AG09309 (cell line): Measurements from ENCODE around the gene SMIM20.

Source experiments
- DNase-seq: peaks from one replicate; pipeline ENCODE4 v3.0.0-alpha.2; 2010; ENCODE audit warnings: low read depth
- H3K4me3 ChIP-seq: 2 replicates; pipeline ENCODE4 v1.5.1; 2011; ENCODE audit warnings: mild to moderate bottlenecking, low read depth, low read length, moderate library complexity; ENCODE audit not compliant: control insufficient read depth
- CTCF ChIP-seq: IDR thresholded peaks from 2 replicates; pipeline ENCODE4 v1.5.1; 2011; ENCODE audit warnings: mild to moderate bottlenecking, low read depth, low read length, inconsistent platforms; ENCODE audit not compliant: insufficient read depth, control insufficient read depth; ENCODE audit errors: missing control alignments

SMIM20 gene

DNA sequence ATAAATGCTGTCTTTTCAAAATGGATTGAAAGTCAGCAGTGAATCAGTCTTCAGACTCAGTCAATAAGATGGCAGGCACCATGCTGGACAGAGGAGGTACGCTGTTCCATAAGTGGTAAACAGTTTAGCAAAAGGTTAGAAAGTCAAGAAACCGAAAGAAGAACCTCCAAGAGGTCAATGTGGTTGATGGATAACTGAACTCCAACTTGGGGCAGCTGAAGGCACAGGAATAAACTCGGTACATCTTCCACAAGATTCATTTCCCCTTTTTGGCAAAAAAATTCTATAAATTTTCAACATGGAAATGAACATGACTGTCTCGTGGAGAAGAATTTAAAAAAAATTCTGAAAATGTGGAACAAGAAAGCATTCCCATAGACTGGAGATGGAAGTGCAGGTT lies 32.8 kb upstream of the SMIM20 start:
- DNase-seq: no peak
- no peak overlapping the region for H3K4me3 ChIP-seq
- no peak for TF ChIP-seq CTCF

GRCh38 chr4:25882226-25882625 lies 31.8 kb upstream of the SMIM20 start:
- TF ChIP-seq CTCF: no peak
- DNase-seq: no peak
- no peak overlapping the region for H3K4me3 ChIP-seq

GRCh38 chr4:25883565-25883964 lies 30.5 kb upstream of the SMIM20 start:
- H3K4me3 ChIP-seq: no peak overlapping the region
- TF ChIP-seq CTCF: no peak
- no peak for DNase-seq

- peak; percentile 32 for DNase-seq
- no peak overlapping the region for H3K4me3 ChIP-seq
- no peak for TF ChIP-seq CTCF
These were observed 29.8 kb upstream of the SMIM20 start for GRCh38 chr4:25884031-25884782.

DNA sequence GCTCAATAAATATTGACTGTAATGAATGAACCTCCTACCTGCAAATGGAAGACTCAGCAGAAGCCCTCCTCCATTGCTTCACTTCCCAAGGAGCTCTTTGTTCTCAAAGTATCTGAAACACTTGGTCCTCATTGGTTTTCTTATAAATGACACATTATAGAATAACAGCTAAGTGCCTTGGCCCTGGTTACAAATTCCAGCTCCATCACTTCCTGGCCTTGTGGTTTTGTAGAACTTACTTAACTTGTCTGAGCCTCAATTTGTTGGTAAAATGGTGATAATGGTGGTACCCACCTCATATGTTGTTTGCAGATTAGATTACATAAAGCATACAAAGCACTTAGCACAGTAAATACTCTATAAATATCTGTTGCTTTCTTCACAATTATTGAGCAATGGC lies 25.2 kb upstream of the SMIM20 start:
- no peak for TF ChIP-seq CTCF
- H3K4me3 ChIP-seq: no peak overlapping the region
- DNase-seq: no peak

DNA sequence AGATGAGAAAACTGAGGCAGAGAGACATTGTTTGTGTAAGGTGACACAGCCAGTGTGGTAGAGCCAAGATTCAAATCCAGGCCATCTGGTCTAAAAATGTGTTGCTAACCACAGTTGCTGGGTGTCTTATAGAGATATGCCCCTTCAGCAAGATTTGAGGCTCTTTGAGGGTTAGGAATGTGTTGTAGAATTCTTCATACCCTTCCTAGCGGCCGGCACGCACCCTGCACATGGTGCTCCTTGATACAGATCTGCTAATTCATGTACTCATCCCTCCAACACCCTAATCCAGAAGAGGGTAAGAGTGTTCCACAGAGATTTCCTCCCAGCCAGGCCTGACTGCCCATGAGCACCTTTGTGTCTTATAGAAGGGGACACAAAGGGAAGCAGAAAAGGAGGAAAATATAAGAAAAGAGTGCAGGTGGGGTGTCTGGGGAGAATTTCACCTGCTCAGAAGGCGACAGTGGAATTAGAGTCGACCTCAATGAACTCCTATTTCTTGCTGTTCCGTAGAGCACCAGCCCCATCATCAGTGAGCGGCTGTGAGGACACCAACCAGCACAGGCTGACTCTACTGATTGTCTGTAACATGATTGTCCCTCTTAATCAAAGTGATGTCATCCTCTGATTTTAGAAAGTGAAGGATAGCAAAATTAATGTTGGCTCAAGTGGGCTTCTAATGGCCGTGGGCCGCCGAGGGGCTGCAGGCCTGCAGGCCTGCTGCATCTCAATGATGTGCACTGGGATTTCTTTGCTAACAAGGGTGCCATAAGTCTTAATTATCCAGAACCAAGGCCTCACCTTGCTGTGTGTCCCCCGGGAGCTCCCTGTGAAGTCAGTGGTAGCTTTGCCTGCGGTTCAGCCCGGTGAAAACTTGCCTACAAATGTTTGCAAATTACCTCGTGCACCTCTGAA lies 24.2 kb upstream of the SMIM20 start:
- TF ChIP-seq CTCF: no peak
- DNase-seq: no peak
- H3K4me3 ChIP-seq: no peak overlapping the region
